Progenitor cell of endocrine pancreas (in vitro differentiated cells): ENCODE results near the gene AP2A2. TPM values are rescaled to one million over a fixed set of nuclear protein-coding genes. Genes with fewer than 3 reads are reported as not detected.

ENCODE experiments used
- DNase-seq: peaks from one replicate; pipeline ENCODE4 v3.0.0; 2021; ENCODE audit warnings: low spot score; ENCODE audit not compliant: unreplicated experiment
- H3K27ac Mint-ChIP-seq: 2 replicates; pipeline ENCODE4 v1.8.0; 2021; ENCODE audit warnings: mild to moderate bottlenecking, moderate library complexity, mixed read lengths
- H3K27me3 Mint-ChIP-seq: 2 replicates; pipeline ENCODE4 v1.8.0; 2021; ENCODE audit warnings: mixed read lengths
- H3K36me3 Mint-ChIP-seq: 2 replicates; pipeline ENCODE4 v1.8.0; 2022; ENCODE audit warnings: mixed read lengths; ENCODE audit not compliant: insufficient read depth
- H3K4me1 Mint-ChIP-seq: 2 replicates; pipeline ENCODE4 v1.8.0; 2021; ENCODE audit warnings: low read depth, mixed read lengths
- H3K4me3 Mint-ChIP-seq: 2 replicates; pipeline ENCODE4 v1.8.0; 2021; ENCODE audit warnings: low read depth, mild to moderate bottlenecking, moderate library complexity, mixed read lengths
- H3K9me3 Mint-ChIP-seq: 2 replicates; pipeline ENCODE4 v1.8.0; 2021; ENCODE audit warnings: low read depth, mixed read lengths
- CTCF ChIP-seq: fragments of 200-600 bp; sonication (generic); IDR thresholded peaks from one replicate; pipeline ENCODE4 v1.5.0; 2021; ENCODE audit warnings: antibody characterized with exemption, mild to moderate bottlenecking; ENCODE audit not compliant: unreplicated experiment
- total RNA-seq: library from RNA; stranded (reverse); gene quantifications from 2 replicates; pipeline ENCODE4 v1.2.1, GENCODE V29; 2021

Gene AP2A2
- total RNA-seq, 1 donor from 2014 or later: 88.8 TPM

GRCh38 chr11:1034001-1034400 lies 108.3 kb downstream of the AP2A2 start:
- Mint-ChIP-seq H3K27ac (no peak overlapping the region), H3K9me3 (no peaks in the 10 kb centered on the region), H3K36me3 (no peaks in the 10 kb centered on the region), H3K4me1 (peaks cover 1% of the 10 kb centered on the region), H3K4me3 (no peak overlapping the region), H3K27me3 (no peaks in the 10 kb centered on the region)
- DNase-seq: no peak
- no peak for TF ChIP-seq CTCF

GRCh38 chr11:1034456-1035295 lies 109.0 kb downstream of the AP2A2 start:
- Mint-ChIP-seq H3K9me3 (no peaks in the 10 kb centered on the region), H3K27me3 (no peaks in the 10 kb centered on the region), H3K27ac (no peak overlapping the region), H3K36me3 (no peaks in the 10 kb centered on the region), H3K4me1 (peaks cover 4% of the 10 kb centered on the region), H3K4me3 (no peak overlapping the region)
- TF ChIP-seq CTCF: no peak
- no peak for DNase-seq

GRCh38 chr11:1035577-1036283 lies 110.1 kb downstream of the AP2A2 start:
- no peak overlapping the region for H3K4me3 Mint-ChIP-seq
- H3K27me3 Mint-ChIP-seq: no peaks in the 10 kb centered on the region
- H3K27ac Mint-ChIP-seq: no peak overlapping the region
- peaks cover 7% of the 10 kb centered on the region for H3K4me1 Mint-ChIP-seq
- no peak for DNase-seq
- TF ChIP-seq CTCF: no peak
- no peaks in the 10 kb centered on the region for H3K36me3 Mint-ChIP-seq
- H3K9me3 Mint-ChIP-seq: no peaks in the 10 kb centered on the region

- Mint-ChIP-seq H3K27me3 (no peaks in the 10 kb centered on the region), H3K9me3 (no peaks in the 10 kb centered on the region), H3K4me1 (peaks cover 7% of the 10 kb centered on the region), H3K27ac (no peak within 1 kb of the TSS), H3K4me3 (no peak within 1 kb of the TSS), H3K36me3 (no peaks in the 10 kb centered on the region)
- no peak for DNase-seq
- TF ChIP-seq CTCF: no peak
Observed at GRCh38 chr11:1036303-1036923, 110.7 kb downstream of the AP2A2 start, which contains the start of gene MUC6. Gene MUC6 (minus strand): TSS chr11:1036718. CDS start chr11:1036655, 63 bp downstream.

- H3K27me3 Mint-ChIP-seq: no peaks in the 10 kb centered on the region
- peaks cover 10% of the 10 kb centered on the region for H3K4me1 Mint-ChIP-seq
- no peaks in the 10 kb centered on the region for H3K36me3 Mint-ChIP-seq
- H3K9me3 Mint-ChIP-seq: no peaks in the 10 kb centered on the region
- no peak for DNase-seq
- no peak for TF ChIP-seq CTCF
- no peak overlapping the region for H3K4me3 Mint-ChIP-seq
- no peak overlapping the region for H3K27ac Mint-ChIP-seq
Observed at GRCh38 chr11:1036931-1037330, 111.3 kb downstream of the AP2A2 start.
